Body of pancreas (tissue), 4 donors: ENCODE measurements around the gene ING2. TPM values are rescaled to one million over a fixed set of nuclear protein-coding genes. Genes with fewer than 3 reads are reported as not detected.

Source experiments
- ATAC-seq: fragments of 150-250 bp; one replicate; pipeline ENCODE4 v1.9.1; 2016
- DNase-seq, 4 donors: peaks; one replicate each; pipeline ENCODE4 v3.0.0-alpha.2; 2019
- H3K27ac ChIP-seq, 4 donors: fragments of 200-600 bp; sonication (generic); 1 replicate in 3 of 4; 2 replicates in 1 of 4; pipeline versions ENCODE4 v1.5.1 to v1.6.1; 2016 to 2019; ENCODE audit warnings: mild to moderate bottlenecking in 1 of 4, mixed read lengths in 1 of 4, moderate library complexity in 1 of 4
- H3K27me3 ChIP-seq, 2 donors: fragments of 200-600 bp; sonication (generic); one replicate each; pipeline ENCODE4 v1.6.0; 2016; ENCODE audit warnings: mild to moderate bottlenecking in 1 of 2
- H3K36me3 ChIP-seq, 2 donors: fragments of 200-600 bp; sonication (generic); replicated peaks in 1 of 2; 2 replicates each; pipeline ENCODE4 v1.5.1; 2016; ENCODE audit warnings: low read depth in 2 of 2; ENCODE audit not compliant: insufficient read depth in 1 of 2
- H3K4me1 ChIP-seq: fragments of 200-600 bp; sonication (generic); one replicate; pipeline ENCODE4 v1.6.0; 2016
- H3K4me3 ChIP-seq, 2 donors: fragments of 200-600 bp; sonication (generic); 1 replicate in 1 of 2; 2 replicates in 1 of 2; pipeline ENCODE4 v1.5.1; 2016 to 2019
- H3K9me3 ChIP-seq, 3 donors: fragments of 200-600 bp; sonication (generic); 1 replicate in 2 of 3; 2 replicates in 1 of 3; pipeline ENCODE4 v1.5.1; 2016
- POLR2A ChIP-seq, 3 donors: fragments of 450-650 bp; IDR thresholded peaks; one replicate each; pipeline ENCODE4 v1.6.1; 2016; ENCODE audit warnings: antibody characterized with exemption in 3 of 3, mild to moderate bottlenecking in 2 of 3
- WGBS, 2 donors: methylation state at CpG; one replicate each; pipeline ENCODE4 v1.1.5; 2017; 5-methylcytosine and 5-hydroxymethylcytosine counted together
- intact Hi-C: fragments of 100-400 bp; cut with DNase I; formaldehyde crosslinking; loops from one replicate; pipeline ENCODE4 v1.15.1; 2023
- total RNA-seq, 2 donors: library from RNA; depleted of rRNA; stranded (reverse); fragments of >200 nt; gene quantifications; one replicate each; pipeline ENCODE4 v1.1.0, GENCODE V29; 2016
- TF ChIP-seq, protein P1 (sequence below), 7 experiments: fragments of 450-650 bp in 4 of 7; fragments of 200-600 bp in 3 of 7; sonication (generic) in 3 of 7; IDR thresholded peaks; one replicate each; pipeline ENCODE4 v1.5.1; 2016 to 2019; ENCODE audit warnings: antibody characterized with exemption in 7 of 7

The ING2 gene
- total RNA-seq, 2 donors from 2014 or later: 3.6 to 14.5 TPM

DNA sequence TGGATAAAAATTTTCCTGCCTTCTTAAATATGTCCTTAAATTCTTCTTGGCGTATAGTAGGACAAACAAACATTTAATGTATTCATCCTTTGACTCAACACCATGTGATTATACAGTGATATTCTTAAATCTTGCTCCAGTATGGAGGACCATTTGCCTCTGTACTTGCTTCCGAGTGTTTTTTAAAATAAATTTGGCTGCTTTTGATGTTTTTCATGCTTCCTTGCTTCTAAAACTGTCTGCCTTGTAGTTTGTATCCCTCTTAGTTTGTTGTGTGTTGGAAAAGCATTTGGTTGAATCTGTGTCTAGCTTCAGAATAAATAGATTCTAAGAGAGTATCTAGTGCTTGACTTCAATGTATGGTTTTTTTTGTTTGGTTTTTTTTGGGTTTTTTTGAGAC lies 12.3 kb downstream of the ING2 start:
- H3K4me1 ChIP-seq: peaks cover 14% of the 10 kb centered on the region
- intact Hi-C loops: no loop called here
- WGBS, 2 donors: 91 to 92% methylated on average over 2 of the region's 2 CpGs
- DNase-seq (no peak), ATAC-seq (no peak)
- peaks cover 0 to 2% of the 10 kb centered on the region in 2 donors for H3K36me3 ChIP-seq
- H3K9me3 ChIP-seq: no peaks in the 10 kb centered on the region
- TF ChIP-seq POLR2A (IDR thresholded peaks at IDR 0.05): no peak
- TF ChIP-seq, protein P1, sequence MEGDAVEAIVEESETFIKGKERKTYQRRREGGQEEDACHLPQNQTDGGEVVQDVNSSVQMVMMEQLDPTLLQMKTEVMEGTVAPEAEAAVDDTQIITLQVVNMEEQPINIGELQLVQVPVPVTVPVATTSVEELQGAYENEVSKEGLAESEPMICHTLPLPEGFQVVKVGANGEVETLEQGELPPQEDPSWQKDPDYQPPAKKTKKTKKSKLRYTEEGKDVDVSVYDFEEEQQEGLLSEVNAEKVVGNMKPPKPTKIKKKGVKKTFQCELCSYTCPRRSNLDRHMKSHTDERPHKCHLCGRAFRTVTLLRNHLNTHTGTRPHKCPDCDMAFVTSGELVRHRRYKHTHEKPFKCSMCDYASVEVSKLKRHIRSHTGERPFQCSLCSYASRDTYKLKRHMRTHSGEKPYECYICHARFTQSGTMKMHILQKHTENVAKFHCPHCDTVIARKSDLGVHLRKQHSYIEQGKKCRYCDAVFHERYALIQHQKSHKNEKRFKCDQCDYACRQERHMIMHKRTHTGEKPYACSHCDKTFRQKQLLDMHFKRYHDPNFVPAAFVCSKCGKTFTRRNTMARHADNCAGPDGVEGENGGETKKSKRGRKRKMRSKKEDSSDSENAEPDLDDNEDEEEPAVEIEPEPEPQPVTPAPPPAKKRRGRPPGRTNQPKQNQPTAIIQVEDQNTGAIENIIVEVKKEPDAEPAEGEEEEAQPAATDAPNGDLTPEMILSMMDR (IDR thresholded peaks at IDR 0.05): no peak
- H3K27ac ChIP-seq: peak overlapping the region in 1 of 4 donors; percentile 49
- no peak overlapping the region for H3K4me3 ChIP-seq
- H3K27me3 ChIP-seq: no peaks in the 10 kb centered on the region

DNA sequence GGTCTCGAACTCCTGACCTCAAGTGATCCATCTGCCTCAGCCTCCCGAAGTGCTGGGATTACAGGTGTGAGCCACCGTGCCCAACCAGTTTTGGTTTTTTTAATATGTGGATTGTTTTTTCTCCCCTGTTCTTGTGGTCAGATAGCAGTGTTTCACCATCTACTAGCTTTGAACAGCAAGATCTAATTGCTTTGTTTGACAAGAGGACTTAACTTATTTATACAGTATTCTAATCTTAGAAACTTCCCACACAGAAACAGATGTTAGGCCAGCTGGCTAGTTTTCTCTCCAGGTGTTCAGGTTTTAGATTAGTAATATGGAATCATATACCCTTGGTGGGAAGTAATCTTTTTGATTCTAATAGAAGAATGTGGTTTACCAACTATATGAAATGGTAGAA lies 12.9 kb downstream of the ING2 start:
- H3K36me3 ChIP-seq: peaks cover 0 to 2% of the 10 kb centered on the region in 2 donors
- H3K27me3 ChIP-seq: no peaks in the 10 kb centered on the region
- 33 to 40% methylated on average over 3 of the region's 3 CpGs for WGBS, 2 donors
- TF ChIP-seq, protein P1 (IDR thresholded peaks at IDR 0.05): no peak
- TF ChIP-seq POLR2A (IDR thresholded peaks at IDR 0.05): no peak
- DNase-seq: peak in 3 of 4 donors; percentile 32 to 43 (median 33)
- no peak overlapping the region for H3K4me3 ChIP-seq
- intact Hi-C loops: no loop called here
- H3K9me3 ChIP-seq: no peaks in the 10 kb centered on the region
- peak; percentile 83 for ATAC-seq
- H3K27ac ChIP-seq: peak overlapping the region in 1 of 4 donors; percentile 49
- H3K4me1 ChIP-seq: peaks cover 20% of the 10 kb centered on the region

DNA sequence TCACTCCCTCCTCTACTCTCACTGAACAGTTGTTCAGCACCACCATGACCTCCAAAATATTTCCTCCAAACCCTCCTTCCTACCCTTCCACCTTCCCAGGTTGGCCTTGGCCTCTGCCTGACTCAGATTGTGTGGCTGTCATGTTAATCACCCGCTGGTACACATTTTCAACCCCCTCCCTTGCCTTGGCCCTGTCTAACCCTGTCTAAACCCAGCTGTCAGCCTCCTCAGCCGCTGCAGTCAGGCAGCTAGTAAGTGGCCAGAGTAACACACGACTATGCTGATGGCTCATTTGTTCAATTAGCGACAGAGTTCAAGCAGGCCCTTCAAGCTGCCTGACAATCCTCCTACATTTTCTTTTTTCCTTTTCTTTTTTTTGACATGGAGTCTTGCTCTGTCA lies 18.0 kb downstream of the ING2 start:
- DNase-seq: peak; percentile 44 to 64 (median 51)
- peaks cover 19% of the 10 kb centered on the region for H3K4me1 ChIP-seq
- intact Hi-C loops: no loop called here

DNA sequence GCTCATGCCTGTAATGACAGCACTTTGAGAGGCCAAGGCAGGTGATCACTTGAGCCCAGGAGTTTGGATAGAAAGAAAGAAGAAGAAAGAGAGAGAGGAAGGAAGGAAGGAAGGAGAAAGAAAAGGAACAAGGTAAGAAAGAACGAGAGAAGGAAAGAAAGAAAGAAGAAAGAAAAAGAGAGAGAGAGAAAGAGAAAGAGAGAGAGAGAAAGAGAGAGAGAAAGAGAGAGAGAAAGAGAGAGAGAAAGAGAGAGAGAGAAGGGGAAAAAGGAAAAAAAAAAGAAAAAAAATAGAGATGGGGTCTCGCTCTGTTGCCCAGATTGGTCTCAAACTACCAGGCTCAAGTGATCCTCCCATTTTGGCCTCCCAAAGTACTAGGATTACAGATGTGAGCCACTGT lies 22.5 kb downstream of the ING2 start:
- ATAC-seq (no peak), DNase-seq (no peak)
- no peaks in the 10 kb centered on the region for H3K27me3 ChIP-seq
- intact Hi-C loops: no loop called here
- H3K4me3 ChIP-seq: no peak overlapping the region
- H3K36me3 ChIP-seq: no peaks in the 10 kb centered on the region
- WGBS, 2 donors: 46 to 65% methylated on average over 2 of the region's 2 CpGs
- no peak overlapping the region for H3K27ac ChIP-seq
- TF ChIP-seq, protein P1 (IDR thresholded peaks at IDR 0.05): no peak
- TF ChIP-seq POLR2A (IDR thresholded peaks at IDR 0.05): no peak
- peaks cover 11% of the 10 kb centered on the region for H3K4me1 ChIP-seq
- H3K9me3 ChIP-seq: no peaks in the 10 kb centered on the region

More for the DNA sequence above, 18.0 kb downstream of the ING2 start:
- H3K4me3 ChIP-seq: no peak overlapping the region
- peak overlapping the region in 2 of 4 donors; percentile 53 to 57 for H3K27ac ChIP-seq
- no peak for TF ChIP-seq POLR2A (IDR thresholded peaks at IDR 0.05)
- TF ChIP-seq, protein P1 (IDR thresholded peaks at IDR 0.05): no peak
- H3K27me3 ChIP-seq: no peaks in the 10 kb centered on the region
- H3K36me3 ChIP-seq: no peaks in the 10 kb centered on the region
- ATAC-seq: peak; percentile 93
- no peaks in the 10 kb centered on the region for H3K9me3 ChIP-seq
- 17 to 25% methylated on average over 4 of the region's 4 CpGs for WGBS, 2 donors

DNA sequence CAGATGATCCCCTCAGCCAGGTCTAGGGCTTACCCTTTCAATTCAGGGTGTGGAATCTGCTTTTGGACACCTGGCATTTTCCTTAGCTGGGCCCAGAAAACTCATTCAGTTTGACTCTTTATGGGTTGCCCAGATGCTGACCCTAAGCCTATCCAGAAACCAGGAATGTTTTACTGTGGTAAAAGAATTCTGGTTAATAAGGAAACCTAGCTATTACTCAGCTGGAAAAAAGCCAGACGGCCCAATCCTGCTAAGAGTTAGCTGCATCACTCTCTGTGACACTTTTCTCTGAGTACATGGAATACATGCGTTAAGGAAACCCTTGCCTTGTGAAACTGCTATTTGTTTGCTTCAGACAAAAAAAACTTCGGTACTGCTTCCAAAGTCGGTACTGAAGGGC lies 28.0 kb downstream of the ING2 start:
- H3K4me3 ChIP-seq: no peak overlapping the region
- no peak for ATAC-seq
- TF ChIP-seq POLR2A (IDR thresholded peaks at IDR 0.05): no peak
- TF ChIP-seq, protein P1 (IDR thresholded peaks at IDR 0.05): no peak

More for the DNA sequence above, 28.0 kb downstream of the ING2 start:
- intact Hi-C loops: no loop called here
- no peaks in the 10 kb centered on the region for H3K27me3 ChIP-seq
- H3K27ac ChIP-seq: no peak overlapping the region
- no peaks in the 10 kb centered on the region for H3K9me3 ChIP-seq
- no peaks in the 10 kb centered on the region for H3K4me1 ChIP-seq
- 58 to 62% methylated on average over 4 of the region's 4 CpGs for WGBS, 2 donors
- DNase-seq: no peak
- H3K36me3 ChIP-seq: no peaks in the 10 kb centered on the region
